H1 (cell line): ENCODE data around the gene GALNT18. TPM values are rescaled to one million over a fixed set of nuclear protein-coding genes. Genes with fewer than 3 reads are reported as not detected.

Experiments
- CTCF ChIA-PET: fragments of 300-600 bp; sonication (Branson Sonifier 250); formaldehyde crosslinking; loops from one replicate; lab custom pipeline; 2021; ENCODE audit not compliant: partially characterized antibody; lab: Charles Lee
- POLR2A ChIA-PET: fragments of 300-600 bp; sonication (Branson Sonifier 250); formaldehyde crosslinking; loops from one replicate; lab custom pipeline; 2021; ENCODE audit warnings: inconsistent platforms; ENCODE audit not compliant: partially characterized antibody; lab: Charles Lee
- DNase-seq, 2 experiments: peaks; one replicate each; pipeline versions ENCODE4 v3.0.0 to v3.0.0-alpha.2; 2010 to 2022; ENCODE audit warnings: low spot score in 2 of 2, low read depth in 1 of 2, mixed read lengths in 1 of 2
- FAIRE-seq: peaks from 2 replicates; lab custom pipeline; 2011; peaks lifted over from hg19 to GRCh38; lab: Jason Lieb, UNC
- H2AFZ ChIP-seq: 2 replicates; pipeline ENCODE4 v1.8.1; 2012; ENCODE audit warnings: low read length, inconsistent platforms
- H2AK5ac ChIP-seq: 2 replicates; pipeline ENCODE4 v1.6.1; 2013; ENCODE audit warnings: low read depth, low read length
- H2BK120ac ChIP-seq: replicated peaks from 2 replicates; pipeline ENCODE3; 2013; ENCODE audit warnings: low read depth, low read length, inconsistent platforms
- H2BK12ac ChIP-seq: 2 replicates; pipeline ENCODE4 v1.6.1; 2013; ENCODE audit warnings: low read depth, low read length
- H2BK15ac ChIP-seq: 2 replicates; pipeline ENCODE4 v1.6.1; 2013; ENCODE audit warnings: low read length
- H2BK20ac ChIP-seq: 2 replicates; pipeline ENCODE4 v1.6.1; 2013; ENCODE audit warnings: low read length
- H2BK5ac ChIP-seq: 2 replicates; pipeline ENCODE4 v1.6.1; 2013; ENCODE audit warnings: low read depth, low read length
- H3K14ac ChIP-seq: 2 replicates; pipeline ENCODE4 v1.6.1; 2013; ENCODE audit warnings: inconsistent platforms; ENCODE audit not compliant: insufficient read length
- H3K18ac ChIP-seq: 2 replicates; pipeline ENCODE4 v1.6.1; 2013; ENCODE audit warnings: low read length; ENCODE audit errors: extremely low read depth
- H3K23ac ChIP-seq: 2 replicates; pipeline ENCODE4 v1.6.1; 2013; ENCODE audit warnings: inconsistent platforms; ENCODE audit not compliant: insufficient read length
- H3K23me2 ChIP-seq: 2 replicates; pipeline ENCODE4 v1.6.1; 2013; ENCODE audit warnings: low read depth, low read length
- H3K27ac ChIP-seq: 2 replicates; pipeline ENCODE4 v1.6.1; 2011; ENCODE audit warnings: low read depth, low read length, inconsistent platforms
- H3K27me3 ChIP-seq, 4 experiments: replicated peaks in 1 of 4; 1 replicate in 1 of 4; 2 replicates in 3 of 4; pipeline versions ENCODE4 v1.6.1 to v1.8.1; 2011 to 2013; ENCODE audit warnings: low read length in 3 of 4, mild to moderate bottlenecking in 3 of 4, inconsistent platforms in 2 of 4, mixed read lengths in 2 of 4, moderate library complexity in 1 of 4; ENCODE audit not compliant: control insufficient read depth in 3 of 4, insufficient read depth in 3 of 4; ENCODE audit errors: extremely low read depth in 1 of 4
- H3K36me3 ChIP-seq, 4 experiments: 2 replicates each; pipeline versions ENCODE4 v1.6.1 to v1.8.1; 2011 to 2013; ENCODE audit warnings: mild to moderate bottlenecking in 4 of 4, low read length in 3 of 4, moderate library complexity in 2 of 4, control low read depth in 1 of 4, inconsistent platforms in 1 of 4; ENCODE audit not compliant: insufficient read depth in 4 of 4, control insufficient read depth in 2 of 4
- H3K4ac ChIP-seq: replicated peaks from 2 replicates; pipeline ENCODE3; 2013; ENCODE audit warnings: low read length, low read depth, mixed read lengths, inconsistent platforms; ENCODE audit not compliant: insufficient read length
- H3K4me1 ChIP-seq, 4 experiments: replicated peaks in 1 of 4; 1 replicate in 1 of 4; 2 replicates in 3 of 4; pipeline versions ENCODE4 v1.6.1 to v1.8.1; 2011 to 2013; ENCODE audit warnings: low read length in 3 of 4, inconsistent platforms in 2 of 4, mixed read lengths in 1 of 4; ENCODE audit not compliant: insufficient read depth in 4 of 4, control insufficient read depth in 3 of 4
- H3K4me2 ChIP-seq, 2 experiments: 2 replicates each; pipeline versions ENCODE4 v1.6.1 to v1.8.1; 2011 to 2013; ENCODE audit warnings: low read depth in 2 of 2, low read length in 2 of 2, control low read depth in 1 of 2, inconsistent platforms in 1 of 2, mild to moderate bottlenecking in 1 of 2; ENCODE audit not compliant: insufficient read depth in 1 of 2
- H3K4me3 ChIP-seq, 4 experiments: fragments of 200-600, 300-600 bp in 1 of 4; sonication (generic), shearing (Covaris generic), sonication (Bioruptor Twin) in 1 of 4; 2 replicates each; pipeline versions ENCODE4 v1.5.1 to v1.8.1; 2011 to 2016; ENCODE audit warnings: low read length in 4 of 4, low read depth in 3 of 4, control low read depth in 2 of 4, inconsistent platforms in 2 of 4, mild to moderate bottlenecking in 2 of 4, mixed read lengths in 1 of 4, moderate library complexity in 1 of 4; ENCODE audit not compliant: insufficient read depth in 2 of 4; ENCODE audit errors: extremely low read depth in 1 of 4
- H3K56ac ChIP-seq: replicated peaks from 2 replicates; pipeline ENCODE3; 2013; ENCODE audit warnings: low read depth, mild to moderate bottlenecking, mixed read lengths, low read length, inconsistent platforms; ENCODE audit not compliant: insufficient read length
- H3K79me1 ChIP-seq: 2 replicates; pipeline ENCODE4 v1.6.1; 2013; ENCODE audit warnings: low read depth, low read length, control low read depth
- H3K79me2 ChIP-seq, 2 experiments: 2 replicates each; pipeline versions ENCODE4 v1.6.1 to v1.8.1; 2012 to 2013; ENCODE audit warnings: low read length in 2 of 2, mild to moderate bottlenecking in 2 of 2, inconsistent platforms in 1 of 2; ENCODE audit not compliant: insufficient read depth in 2 of 2, control insufficient read depth in 1 of 2
- H3K9ac ChIP-seq, 4 experiments: replicated peaks in 1 of 4; 1 replicate in 1 of 4; 2 replicates in 3 of 4; pipeline versions ENCODE4 v1.6.1 to v1.8.1; 2011 to 2013; ENCODE audit warnings: low read depth in 3 of 4, low read length in 3 of 4, control low read depth in 2 of 4, mild to moderate bottlenecking in 2 of 4, moderate library complexity in 2 of 4, inconsistent platforms in 1 of 4; ENCODE audit errors: extremely low read depth in 1 of 4
- H3K9me3 ChIP-seq, 2 experiments: 2 replicates each; pipeline versions ENCODE4 v1.6.1 to v1.8.1; 2012 to 2013; ENCODE audit warnings: mild to moderate bottlenecking in 2 of 2, moderate library complexity in 2 of 2, control low read depth in 1 of 2, inconsistent platforms in 1 of 2, low read depth in 1 of 2, low read length in 1 of 2, mixed read lengths in 1 of 2; ENCODE audit not compliant: insufficient read depth in 2 of 2
- H4K20me1 ChIP-seq, 2 experiments: replicated peaks in 1 of 2; 2 replicates each; pipeline versions ENCODE3 to v1.8.1; 2011 to 2013; ENCODE audit warnings: inconsistent platforms in 2 of 2, low read length in 2 of 2, mild to moderate bottlenecking in 1 of 2; ENCODE audit not compliant: insufficient read depth in 2 of 2, control insufficient read depth in 1 of 2
- H4K5ac ChIP-seq: 2 replicates; pipeline ENCODE4 v1.6.1; 2013; ENCODE audit warnings: low read length, low read depth, mixed read lengths, inconsistent platforms; ENCODE audit not compliant: insufficient read length
- H4K8ac ChIP-seq: 2 replicates; pipeline ENCODE4 v1.8.0; 2013; ENCODE audit warnings: mild to moderate bottlenecking, moderate library complexity, low read length, inconsistent platforms; ENCODE audit not compliant: insufficient read depth; ENCODE audit errors: extremely low read depth
- H4K91ac ChIP-seq: replicated peaks from 2 replicates; pipeline ENCODE3; 2013; ENCODE audit warnings: low read length, mixed read lengths, inconsistent platforms; ENCODE audit not compliant: insufficient read length
- BRCA1 ChIP-seq: IDR thresholded peaks from 2 replicates; pipeline ENCODE4 v1.6.1; 2012; ENCODE audit warnings: low read depth, low read length, improper control_type of control experiment
- CBX8 ChIP-seq: fragments of 300-800, 300-1000 bp; sonication (generic); IDR thresholded peaks from 2 replicates; pipeline ENCODE4 v1.7.1; 2016; ENCODE audit warnings: low read depth, low read length, borderline replicate concordance
- EZH2 ChIP-seq: fragments of 200-600 bp; sonication (generic); IDR thresholded peaks from 2 replicates; pipeline ENCODE4 v1.7.1; 2012; ENCODE audit warnings: low read depth, mild to moderate bottlenecking, moderate library complexity, low read length, inconsistent platforms; ENCODE audit not compliant: severe bottlenecking
- HDAC2 ChIP-seq, 2 experiments: fragments of 300-600 bp in 1 of 2; sonication (generic) in 1 of 2; IDR thresholded peaks; 2 replicates each; pipeline ENCODE4 v1.6.1; 2011 to 2012; ENCODE audit warnings: low read depth in 2 of 2, low read length in 2 of 2, mild to moderate bottlenecking in 2 of 2, moderate library complexity in 2 of 2, borderline replicate concordance in 1 of 2, inconsistent platforms in 1 of 2
- JUN ChIP-seq: IDR thresholded peaks from 2 replicates; pipeline ENCODE4 v1.6.1; 2011; ENCODE audit warnings: low read depth, mild to moderate bottlenecking, improper control_type of control experiment, low read length
- JUND ChIP-seq: IDR thresholded peaks from 2 replicates; pipeline ENCODE4 v1.6.1; 2011; ENCODE audit warnings: mild to moderate bottlenecking, improper control_type of control experiment, low read length
- PHF8 ChIP-seq: fragments of 200-600 bp; sonication (generic); conservative IDR thresholded peaks from 2 replicates; pipeline ENCODE4 v1.7.1; 2012; ENCODE audit warnings: low read depth, mild to moderate bottlenecking, inconsistent platforms, low read length, moderate library complexity
- RAD21 ChIP-seq, 2 experiments: IDR thresholded peaks in 1 of 2; conservative IDR thresholded peaks in 1 of 2; 2 replicates each; pipeline ENCODE4 v1.6.1; 2011; ENCODE audit warnings: low read depth in 2 of 2, low read length in 2 of 2, improper control_type of control experiment in 1 of 2, inconsistent platforms in 1 of 2, mild to moderate bottlenecking in 1 of 2, moderate library complexity in 1 of 2
- RFX5 ChIP-seq: IDR thresholded peaks from 2 replicates; pipeline ENCODE4 v1.6.1; 2011; ENCODE audit warnings: low read depth, low read length, improper control_type of control experiment, borderline replicate concordance
- YY1 ChIP-seq: IDR thresholded peaks from 2 replicates; pipeline ENCODE4 v1.6.1; 2011; ENCODE audit warnings: low read depth, mild to moderate bottlenecking, low read length
- WGBS, 2 experiments: shearing (Covaris generic) in 1 of 2; methylation state at CpG; one replicate each; pipeline versions ENCODE4 v1.1.6 to v1.1.7; 2013 to 2015; ENCODE audit warnings: low lambda C conversion rate in 2 of 2, mixed read lengths in 2 of 2, inconsistent platforms in 1 of 2, low coverage in 1 of 2, missing lambda C conversion rate in 1 of 2; ENCODE audit not compliant: insufficient replicate concordance in 2 of 2, insufficient coverage in 1 of 2, insufficient read length in 1 of 2; ENCODE audit errors: extremely low coverage in 1 of 2, missing lambda C conversion rate in 1 of 2; 5-methylcytosine and 5-hydroxymethylcytosine counted together
- polyA plus RNA-seq, 7 experiments: library from polyadenylated mRNA; depleted of rRNA in 3 of 7; stranded (reverse) in 5 of 7; unstranded in 2 of 7; fragments of >200 nt in 5 of 7; fragments of 200-250 nt in 2 of 7; gene quantifications; 1 replicate in 5 of 7; 2 replicates in 1 of 7; 4 replicates in 1 of 7; pipeline versions ENCODE4 v1.2.1 to v1.2.3, GENCODE V29; 2011 to 2013; ENCODE audit warnings: missing spikeins in 2 of 7, mixed read lengths in 2 of 7
- total RNA-seq: library from RNA; stranded (reverse); fragmentation: NEBNext Ultra II Directional; extraction: Animal tissue kit (Norgen Biotek cat#: 25700); gene quantifications from 2 replicates; pipeline ENCODE4 v1.2.1, GENCODE V29; 2021
- TF ChIP-seq, protein P1 (sequence below): IDR thresholded peaks from 2 replicates; pipeline ENCODE4 v1.6.1; 2012; ENCODE audit warnings: inconsistent platforms
- TF ChIP-seq, protein P2 (sequence below): IDR thresholded peaks from 2 replicates; pipeline ENCODE4 v1.6.1; 2011; ENCODE audit warnings: low read length, improper control_type of control experiment

Gene GALNT18
- total and polyA plus RNA-seq, 2 of the 8 experiments (the other 6 are each of a cell fraction or from before 2014, with no cell fraction given): 6.0 to 9.4 TPM

DNA sequence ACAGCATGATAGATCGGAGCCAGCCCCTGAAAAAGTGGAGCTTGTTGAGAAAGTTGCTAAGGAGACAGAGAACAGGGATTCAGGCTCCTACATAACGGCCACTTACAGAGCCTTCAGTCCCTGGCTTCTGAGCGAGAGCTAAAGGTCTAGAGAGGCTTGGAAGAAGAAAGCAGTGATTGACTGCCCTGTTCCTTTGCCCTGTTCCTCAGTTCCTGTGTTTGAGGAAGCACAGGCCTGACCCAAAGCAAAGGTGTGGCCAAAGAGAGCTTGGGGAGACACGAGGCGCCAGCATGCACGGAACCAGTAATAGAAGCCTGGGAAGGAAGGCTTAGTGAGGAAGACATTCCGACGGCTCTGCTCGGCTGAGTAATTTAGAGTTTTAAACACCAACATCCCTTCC is 194.7 kb downstream of the GALNT18 start:
- Histone ChIP-seq H3K9ac (no peak overlapping the region), H4K20me1 (peaks cover 0 to 1% of the 10 kb centered on the region in 2 experiments), H3K23ac (no peak overlapping the region), H3K23me2 (no peaks in the 10 kb centered on the region), H2BK120ac (no peak overlapping the region), H3K4me1 (no peaks in the 10 kb centered on the region), H2BK20ac (no peak overlapping the region), H2BK5ac (no peak overlapping the region), H2BK15ac (no peak overlapping the region), H3K4me3 (no peak overlapping the region), H3K79me2 (no peaks in the 10 kb centered on the region), H3K4ac (no peak overlapping the region), H3K4me2 (no peak overlapping the region), H4K5ac (no peak overlapping the region), H2BK12ac (no peak overlapping the region), H3K14ac (no peak overlapping the region), H3K27ac (no peak overlapping the region), H2AFZ (no peak overlapping the region), H2AK5ac (no peak overlapping the region), H3K36me3 (no peaks in the 10 kb centered on the region), H3K79me1 (no peaks in the 10 kb centered on the region), H4K8ac (no peak overlapping the region), H3K9me3 (no peaks in the 10 kb centered on the region), H3K56ac (no peak overlapping the region), H3K18ac (no peak overlapping the region), H3K27me3 (peaks cover 0 to 1% (median 0%) of the 10 kb centered on the region in 4 experiments; a peak in 1 of 7 replicates), H4K91ac (no peak overlapping the region)
- FAIRE-seq: no peak
- WGBS, 2 experiments: 88% methylated on average over 9 of the region's 9 CpGs; no CpG with 5 or more reads in 1 of the 2 experiments
- POLR2A ChIA-PET: interaction anchor here (1.1 to 1.3 kb wide), 2 partner anchors 10 to 66 kb away, joined by 3 read pairs; no protein-coding TSS in a partner anchor
- CTCF ChIA-PET: interaction anchor here (1.1 to 2.1 kb wide), 4 partner anchors 13 to 361 kb away, joined by 3 to 7 read pairs (median 4); no protein-coding TSS in a partner anchor
- no peak for DNase-seq
- TF ChIP-seq PHF8 (no peak), RAD21 (IDR thresholded peaks at IDR 0.05 in 1 of 2, conservative IDR thresholded peaks at IDR 0.05 in 1 of 2; ENCODE audit: low read depth in 2 of 2, low read length in 2 of 2) (no peak), CBX8 (no peak), RFX5 (no peak), YY1 (no peak), JUN (no peak), EZH2 (no peak), JUND (no peak), HDAC2 (IDR thresholded peaks at IDR 0.05; ENCODE audit: borderline replicate concordance in 1 of 2, low read depth in 2 of 2, low read length in 2 of 2) (no peak), BRCA1 (no peak)
- TF ChIP-seq, protein P1, sequence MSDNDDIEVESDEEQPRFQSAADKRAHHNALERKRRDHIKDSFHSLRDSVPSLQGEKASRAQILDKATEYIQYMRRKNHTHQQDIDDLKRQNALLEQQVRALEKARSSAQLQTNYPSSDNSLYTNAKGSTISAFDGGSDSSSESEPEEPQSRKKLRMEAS: no peak
- TF ChIP-seq, protein P2, sequence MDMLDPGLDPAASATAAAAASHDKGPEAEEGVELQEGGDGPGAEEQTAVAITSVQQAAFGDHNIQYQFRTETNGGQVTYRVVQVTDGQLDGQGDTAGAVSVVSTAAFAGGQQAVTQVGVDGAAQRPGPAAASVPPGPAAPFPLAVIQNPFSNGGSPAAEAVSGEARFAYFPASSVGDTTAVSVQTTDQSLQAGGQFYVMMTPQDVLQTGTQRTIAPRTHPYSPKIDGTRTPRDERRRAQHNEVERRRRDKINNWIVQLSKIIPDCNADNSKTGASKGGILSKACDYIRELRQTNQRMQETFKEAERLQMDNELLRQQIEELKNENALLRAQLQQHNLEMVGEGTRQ: no peak
